ENCODE data around the gene GRIK4.

GRCh38 chr11:120529911-120530310 lies 18.4 kb downstream of the GRIK4 start:
- TF ChIP-seq, protein P1, sequence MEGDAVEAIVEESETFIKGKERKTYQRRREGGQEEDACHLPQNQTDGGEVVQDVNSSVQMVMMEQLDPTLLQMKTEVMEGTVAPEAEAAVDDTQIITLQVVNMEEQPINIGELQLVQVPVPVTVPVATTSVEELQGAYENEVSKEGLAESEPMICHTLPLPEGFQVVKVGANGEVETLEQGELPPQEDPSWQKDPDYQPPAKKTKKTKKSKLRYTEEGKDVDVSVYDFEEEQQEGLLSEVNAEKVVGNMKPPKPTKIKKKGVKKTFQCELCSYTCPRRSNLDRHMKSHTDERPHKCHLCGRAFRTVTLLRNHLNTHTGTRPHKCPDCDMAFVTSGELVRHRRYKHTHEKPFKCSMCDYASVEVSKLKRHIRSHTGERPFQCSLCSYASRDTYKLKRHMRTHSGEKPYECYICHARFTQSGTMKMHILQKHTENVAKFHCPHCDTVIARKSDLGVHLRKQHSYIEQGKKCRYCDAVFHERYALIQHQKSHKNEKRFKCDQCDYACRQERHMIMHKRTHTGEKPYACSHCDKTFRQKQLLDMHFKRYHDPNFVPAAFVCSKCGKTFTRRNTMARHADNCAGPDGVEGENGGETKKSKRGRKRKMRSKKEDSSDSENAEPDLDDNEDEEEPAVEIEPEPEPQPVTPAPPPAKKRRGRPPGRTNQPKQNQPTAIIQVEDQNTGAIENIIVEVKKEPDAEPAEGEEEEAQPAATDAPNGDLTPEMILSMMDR (IDR thresholded peaks at IDR 0.05; ENCODE audit: poor library complexity, severe bottlenecking) = no peak
- TF ChIP-seq SMC3 (conservative IDR thresholded peaks at IDR 0.05; ENCODE audit: poor library complexity) (no peak), EZH2 (IDR thresholded peaks at IDR 0.05; ENCODE audit: borderline replicate concordance, insufficient read depth, low read length, poor library complexity, severe bottlenecking) (no peak), POLR2AphosphoS5 (IDR thresholded peaks at IDR 0.05) (no peak), EP300 (conservative IDR thresholded peaks at IDR 0.05; ENCODE audit: poor library complexity, severe bottlenecking) (no peak), REST (IDR thresholded peaks at IDR 0.05; ENCODE audit: borderline replicate concordance) (no peak), RAD21 (conservative IDR thresholded peaks at IDR 0.05) (no peak), TAF1 (IDR thresholded peaks at IDR 0.05; ENCODE audit: low read depth) (no peak), MXI1 (conservative IDR thresholded peaks at IDR 0.05; ENCODE audit: poor library complexity, severe bottlenecking) (no peak)

Measured in neural cell (in vitro differentiated cells).